HTR-8/SVneo (cell line): ENCODE measurements around the gene TWIST1.

Experiments used
- DNase-seq: peaks from one replicate; pipeline ENCODE4 v3.0.0; 2011; ENCODE audit warnings: low spot score, mixed read lengths; ENCODE audit not compliant: insufficient read length
- FAIRE-seq: peaks from 2 replicates; lab custom pipeline; 2011; peaks lifted over from hg19 to GRCh38; lab: Jason Lieb, UNC

TWIST1 gene

GRCh38 chr7:19117091-19117869, at the start of gene TWIST1:
Gene TWIST1 (minus strand): TSS chr7:19117636. CDS start chr7:19117321, 315 bp downstream.
- FAIRE-seq (peak; percentile 74), DNase-seq (peak; percentile 82)

DNA sequence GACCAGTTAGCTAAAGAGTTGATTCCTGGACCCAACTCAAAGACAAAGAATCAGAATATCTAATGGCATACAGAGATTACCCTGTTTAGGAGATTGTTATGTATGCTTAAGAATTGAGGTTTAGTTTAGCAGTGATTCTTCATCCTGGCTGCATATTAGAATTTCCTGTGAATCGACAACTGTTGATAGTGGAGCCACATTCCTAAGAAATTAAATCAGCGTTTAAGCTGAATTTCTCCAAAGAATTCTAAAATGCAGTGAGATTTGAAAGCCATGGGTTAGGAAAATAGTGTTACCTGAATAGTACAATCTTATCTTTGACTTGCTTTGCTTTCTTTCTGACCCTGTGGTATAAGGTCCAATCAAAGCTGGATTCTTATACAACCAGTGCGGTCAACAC, 44.2 kb upstream of the TWIST1 start:
- DNase-seq = no peak
- no peak for FAIRE-seq

GRCh38 chr7:19146699-19147098, 29.3 kb upstream of the TWIST1 start:
- DNase-seq (peak; percentile 36), FAIRE-seq (no peak)

DNA sequence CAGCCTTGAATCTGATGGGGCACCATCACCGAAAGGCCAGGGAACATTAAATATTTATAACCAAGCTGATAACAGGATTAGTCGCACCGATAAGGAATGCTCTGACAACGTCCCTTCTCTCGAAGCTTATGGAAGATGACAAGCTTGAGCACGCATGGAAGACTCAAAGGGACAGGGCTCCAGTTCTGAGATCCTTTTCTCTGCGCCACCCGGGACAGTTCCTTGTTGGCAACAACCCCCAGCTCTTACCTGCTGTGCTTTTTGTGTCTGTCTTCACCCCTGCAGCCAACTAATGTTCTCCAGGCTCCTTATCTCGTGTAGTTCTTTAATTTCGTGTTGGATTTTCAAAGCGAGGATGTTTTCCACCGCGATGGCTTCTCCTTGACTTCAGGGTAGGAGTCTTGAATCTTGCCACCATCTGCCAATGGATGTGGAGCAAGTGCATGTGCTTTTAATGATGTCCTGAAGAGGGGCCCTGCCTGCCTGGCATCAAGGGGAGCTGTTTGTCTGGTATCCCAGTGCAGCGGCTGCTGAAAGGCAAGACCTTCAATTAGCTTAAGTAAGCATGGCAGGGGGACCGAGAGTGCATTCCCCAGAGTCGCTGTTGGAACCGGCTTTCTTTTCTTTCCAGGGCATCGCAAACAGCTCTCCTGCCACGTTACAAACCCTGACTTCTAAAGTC, 28.1 kb upstream of the TWIST1 start:
- no peak for DNase-seq
- FAIRE-seq = no peak

DNA sequence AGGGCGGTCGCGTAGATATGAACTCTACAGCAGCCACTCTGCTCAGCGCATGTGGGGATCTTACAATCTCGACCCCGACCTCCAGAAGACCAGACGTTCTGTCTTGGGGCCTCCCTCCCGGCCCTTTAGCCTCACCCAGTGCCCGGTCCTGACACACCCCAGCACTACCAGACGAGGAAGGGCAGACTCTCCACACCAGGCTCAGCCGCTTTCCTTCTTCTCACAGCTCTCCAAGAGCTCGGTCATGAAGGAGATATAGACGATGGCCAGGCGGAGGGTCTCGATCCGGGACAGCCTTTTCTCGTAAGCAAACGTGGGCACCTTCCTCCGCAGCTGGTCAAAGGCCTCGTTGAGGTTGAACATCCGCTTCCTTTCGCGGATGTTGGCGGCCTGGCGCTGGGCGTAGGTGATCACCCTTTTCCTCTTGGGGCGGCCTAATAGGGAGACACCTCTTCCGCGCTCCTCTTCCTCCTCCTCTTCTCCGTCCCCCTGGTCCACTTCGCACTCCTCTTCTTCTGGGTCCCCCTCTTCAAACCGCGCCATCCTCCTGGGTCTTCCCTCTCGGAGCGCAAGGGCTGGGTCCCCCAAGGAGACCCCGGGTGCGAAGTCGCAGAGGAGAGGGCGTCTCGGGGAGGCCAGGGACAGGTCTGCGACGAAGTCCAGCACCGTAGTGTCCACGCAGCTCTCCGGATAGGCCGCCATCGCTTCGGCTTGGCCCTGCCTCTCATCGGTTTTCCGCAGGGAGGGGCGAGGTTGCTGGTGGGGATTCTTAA, 27.4 kb upstream of the TWIST1 start, which contains the start of gene FERD3L:
TSS of gene FERD3L (minus strand) at position 761 of the 773 bp plus-strand sequence. CDS start at position 702, 59 bp downstream.
- DNase-seq (no peak), FAIRE-seq (no peak)

DNA sequence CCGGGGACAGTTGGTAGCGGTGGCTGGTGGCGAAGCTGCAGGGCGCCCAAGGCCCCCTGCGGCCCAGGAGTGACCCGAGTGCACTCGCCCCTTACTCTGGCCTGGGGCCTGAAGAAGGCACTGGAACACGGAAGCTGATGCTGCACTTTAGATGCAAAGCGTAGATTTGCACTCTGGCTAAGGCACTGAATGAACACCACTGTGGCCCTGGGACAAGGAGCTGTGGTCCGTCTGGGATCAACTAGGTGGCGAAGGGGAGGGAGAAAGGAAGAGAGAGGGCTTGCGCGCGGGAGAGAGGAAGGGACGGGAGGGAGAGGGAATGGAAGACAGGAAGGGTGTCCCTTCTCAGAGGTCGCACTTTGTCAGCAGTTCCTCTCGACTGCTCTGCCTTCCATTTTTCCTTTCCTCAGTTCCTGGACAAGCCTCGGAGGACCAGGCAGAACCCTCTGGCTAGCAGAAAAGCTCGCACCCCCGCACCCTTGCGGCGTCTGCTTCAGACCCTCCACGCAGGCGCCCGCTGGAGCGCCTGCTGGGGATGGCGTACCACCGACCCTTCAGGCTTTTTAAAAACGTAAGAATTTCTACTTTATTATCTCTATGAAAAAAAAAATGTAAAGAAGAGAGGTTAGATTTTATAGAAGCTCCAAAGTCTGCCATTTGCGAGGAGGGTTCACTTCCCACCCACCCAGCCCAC, 26.6 kb upstream of the TWIST1 start:
- FAIRE-seq (no peak), DNase-seq (no peak)

- DNase-seq (no peak), FAIRE-seq (no peak)
Measured at GRCh38 chr7:19139706-19140327, 22.4 kb upstream of the TWIST1 start.

- FAIRE-seq = no peak
Measured at GRCh38 chr7:19133886-19134285, 16.4 kb upstream of the TWIST1 start.

GRCh38 chr7:19133390-19133789, 16.0 kb upstream of the TWIST1 start:
- FAIRE-seq (no peak), DNase-seq (no peak)

More at GRCh38 chr7:19133886-19134285, 16.4 kb upstream of the TWIST1 start:
- DNase-seq = no peak

GRCh38 chr7:19128856-19129255, 11.4 kb upstream of the TWIST1 start:
- no peak for DNase-seq
- FAIRE-seq = no peak

GRCh38 chr7:19121977-19122588, 4.6 kb upstream of the TWIST1 start:
- no peak for FAIRE-seq
- peak; percentile 35 for DNase-seq

- FAIRE-seq (no peak), DNase-seq (no peak)
Measured at GRCh38 chr7:19119870-19120486, 2.5 kb upstream of the TWIST1 start.

- DNase-seq = no peak
- no peak for FAIRE-seq
Measured at GRCh38 chr7:19119372-19119771, 1.9 kb upstream of the TWIST1 start.

GRCh38 chr7:19118636-19119371, 1.4 kb upstream of the TWIST1 start:
- no peak for FAIRE-seq

DNA sequence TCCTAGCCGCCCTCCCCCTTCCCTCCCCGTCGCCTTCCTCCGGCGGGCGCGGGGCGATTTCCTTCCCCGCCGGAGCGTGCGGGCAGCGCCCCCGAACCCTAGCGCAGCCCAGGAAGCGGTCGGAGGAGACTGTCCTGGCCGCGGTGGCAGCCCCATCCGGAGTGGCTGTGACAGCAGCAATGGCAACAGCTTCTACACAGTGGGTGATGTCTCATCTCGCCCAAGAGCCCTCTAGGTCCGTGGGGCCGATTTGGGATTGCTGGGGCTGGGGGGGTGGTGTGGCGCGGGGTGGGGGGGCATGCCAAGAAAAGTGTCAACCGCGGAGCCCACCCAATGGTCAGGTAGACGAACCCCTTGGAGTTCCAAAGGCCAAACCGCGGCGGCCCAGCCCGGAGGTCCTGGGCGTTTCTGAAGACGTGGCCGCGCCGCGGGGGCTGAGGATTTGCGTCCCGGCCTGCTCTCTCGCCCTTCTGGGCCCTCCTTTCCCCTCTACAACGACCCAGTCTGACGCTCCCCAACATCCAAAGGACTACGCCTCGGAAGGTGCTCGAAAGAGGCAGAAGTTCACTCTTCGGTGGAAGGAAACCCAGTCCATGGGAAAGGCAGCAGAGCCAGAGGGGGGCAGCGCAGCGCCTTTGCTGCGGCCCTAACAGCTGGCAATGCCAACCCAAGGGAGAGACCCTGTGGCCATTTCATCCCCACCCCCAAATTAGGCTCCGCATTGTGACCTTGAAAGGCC, 603 bp upstream of the TWIST1 start:
- FAIRE-seq (no peak), DNase-seq (peak; percentile 17)

More at GRCh38 chr7:19118636-19119371, 1.4 kb upstream of the TWIST1 start:
- DNase-seq = no peak

DNA sequence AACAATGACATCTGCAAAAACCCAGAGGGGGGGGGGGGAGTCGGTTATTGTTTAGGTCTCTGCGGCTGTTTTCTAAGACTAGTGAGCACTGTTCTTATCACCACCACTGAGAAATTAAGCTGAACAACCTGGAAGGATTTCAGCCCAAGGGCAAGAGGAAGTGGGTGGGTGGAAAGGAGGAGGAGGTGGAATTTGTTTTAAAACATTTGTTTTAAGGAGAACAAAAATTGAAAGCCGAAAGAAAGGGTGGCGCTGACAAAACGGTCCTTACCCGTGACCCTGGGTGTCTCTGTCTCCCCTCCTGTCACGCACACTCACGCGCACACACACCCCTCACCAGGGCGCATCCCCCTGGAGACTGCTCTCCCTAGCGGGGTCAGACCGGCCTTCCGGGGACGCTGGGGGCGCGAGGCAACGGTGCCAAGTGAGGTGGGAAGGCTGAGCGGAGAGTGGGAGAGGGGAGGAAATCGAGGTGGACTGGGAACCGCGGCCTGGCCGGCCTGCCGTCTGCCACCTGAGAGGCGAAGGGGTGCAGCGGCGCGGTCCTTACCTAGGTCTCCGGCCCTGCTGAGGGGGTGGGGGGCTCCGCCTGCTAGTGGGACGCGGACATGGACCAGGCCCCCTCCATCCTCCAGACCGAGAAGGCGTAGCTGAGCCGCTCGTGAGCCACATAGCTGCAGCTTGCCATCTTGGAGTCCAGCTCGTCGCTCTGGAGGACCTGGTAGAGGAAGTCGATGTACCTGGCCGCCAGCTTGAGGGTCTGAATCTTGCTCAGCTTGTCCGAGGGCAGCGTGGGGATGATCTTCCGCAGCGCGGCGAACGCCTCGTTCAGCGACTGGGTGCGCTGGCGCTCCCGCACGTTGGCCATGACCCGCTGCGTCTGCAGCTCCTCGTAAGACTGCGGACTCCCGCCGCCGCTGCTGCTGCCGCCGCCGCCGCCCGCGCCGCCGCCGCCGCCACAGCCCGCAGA, 1.0 kb downstream of the TWIST1 start:
- FAIRE-seq = no peak

More for the DNA sequence above, 1.0 kb downstream of the TWIST1 start:
- peak; percentile 28 for DNase-seq
